ENCODE data around the gene GID4.
"Not testable (repeated sequence)": the region's sequence is repeated elsewhere in the genome, so short reads cannot be mapped to it uniquely, and the experiment has no call there.

The GID4 gene

DNA sequence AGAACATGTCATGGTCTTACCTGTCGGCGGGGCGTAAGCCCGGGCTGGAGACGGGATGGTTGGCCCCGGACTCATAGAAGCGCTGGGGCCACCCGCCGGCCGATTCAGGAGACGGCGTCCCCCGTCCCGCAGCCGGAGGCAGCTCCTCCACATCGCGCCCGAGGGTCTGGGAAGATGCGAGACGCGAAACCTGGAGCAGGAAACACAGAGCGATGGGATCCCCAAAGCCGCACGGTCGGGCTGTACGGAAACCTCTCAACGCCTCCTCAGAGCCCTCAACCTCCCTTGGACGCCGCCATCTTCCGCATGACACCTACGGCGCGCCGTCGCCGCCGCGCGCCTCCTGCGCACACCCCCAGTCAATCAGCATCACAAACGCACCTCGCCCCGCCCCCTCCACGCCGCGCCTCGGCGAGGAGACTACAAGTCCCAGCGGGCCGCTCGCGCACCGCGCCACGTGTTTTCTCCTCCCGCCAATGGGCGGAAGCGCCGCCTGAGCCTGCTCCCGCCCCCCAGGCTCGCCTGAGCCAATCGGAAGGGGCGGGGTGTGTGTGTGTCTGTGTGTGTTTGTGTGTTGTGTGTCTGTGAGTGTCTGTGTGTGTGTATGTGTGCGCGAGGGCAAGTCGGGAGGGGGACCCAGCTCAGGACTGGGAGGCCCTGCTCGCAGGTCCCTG lies at the start of gene GID4, which contains the start of gene ATPAF2:
Gene GID4 (plus strand): TSS at position 548 of the 674 bp plus-strand sequence. CDS start 57 bp downstream, at position 605.
Gene ATPAF2 (minus strand): TSS at position 308 of the 674 bp plus-strand sequence. CDS start 155 bp downstream, at position 153.
- TF ChIP-seq CTCF (IDR thresholded peaks at IDR 0.05; ENCODE audit: insufficient read depth, low read depth, low read length, missing control alignments): no peak
- DNase-seq (ENCODE audit: low read depth): peak; percentile 100

DNA sequence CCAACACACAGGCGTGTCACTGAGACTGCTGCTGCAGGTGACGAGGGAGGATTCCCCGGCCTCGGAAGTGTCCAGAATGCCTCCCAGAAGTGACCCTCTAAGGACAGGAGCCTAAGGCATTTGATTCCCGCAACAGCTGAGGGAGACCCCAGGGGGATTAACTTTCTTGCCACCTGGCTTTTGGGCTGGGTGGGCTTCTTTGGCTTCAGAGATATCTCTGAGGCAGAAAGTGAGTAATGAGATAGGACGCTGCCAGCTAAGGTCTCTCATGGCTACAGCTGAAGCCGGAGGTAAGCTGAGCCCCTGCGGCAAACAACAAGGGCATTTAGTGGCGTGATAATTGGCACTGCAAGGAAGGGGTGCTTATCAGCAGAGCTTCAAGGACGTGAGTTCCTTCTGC lies 49.6 kb upstream of the GID4 start:
- no peak overlapping the region for H3K4me3 ChIP-seq (ENCODE audit: low read depth, low read length)
- no peak for TF ChIP-seq CTCF (IDR thresholded peaks at IDR 0.05; ENCODE audit: insufficient read depth, low read depth, low read length, missing control alignments)
- DNase-seq (ENCODE audit: low read depth): no peak

More for the DNA sequence above, at the start of gene GID4, which contains the start of gene ATPAF2:
- peak within 1 kb of the TSS; percentile 82 for H3K4me3 ChIP-seq (ENCODE audit: low read depth, low read length)

DNA sequence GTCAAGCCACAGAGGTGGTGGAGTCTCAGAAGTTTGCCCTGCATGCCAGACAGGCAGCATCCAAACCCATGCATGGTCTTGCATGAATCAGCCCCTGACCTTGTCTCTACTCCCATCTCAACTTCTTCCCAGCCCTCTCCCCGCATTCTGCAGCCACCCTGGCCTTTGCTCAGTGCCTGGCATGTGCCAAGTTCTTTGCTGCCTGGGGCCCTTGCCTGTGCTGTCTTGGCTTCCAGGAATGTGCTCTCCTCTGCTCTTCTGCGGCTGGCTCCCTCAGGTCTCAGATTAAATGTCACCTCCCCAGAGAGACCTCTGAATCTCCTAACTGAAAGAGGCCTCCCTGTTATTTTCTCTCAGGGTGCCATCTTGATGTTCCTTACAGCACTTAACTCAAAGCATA lies 48.9 kb upstream of the GID4 start:
- TF ChIP-seq CTCF (IDR thresholded peaks at IDR 0.05; ENCODE audit: insufficient read depth, low read depth, low read length, missing control alignments): no peak
- no peak overlapping the region for H3K4me3 ChIP-seq (ENCODE audit: low read depth, low read length)
- DNase-seq (ENCODE audit: low read depth): no peak

DNA sequence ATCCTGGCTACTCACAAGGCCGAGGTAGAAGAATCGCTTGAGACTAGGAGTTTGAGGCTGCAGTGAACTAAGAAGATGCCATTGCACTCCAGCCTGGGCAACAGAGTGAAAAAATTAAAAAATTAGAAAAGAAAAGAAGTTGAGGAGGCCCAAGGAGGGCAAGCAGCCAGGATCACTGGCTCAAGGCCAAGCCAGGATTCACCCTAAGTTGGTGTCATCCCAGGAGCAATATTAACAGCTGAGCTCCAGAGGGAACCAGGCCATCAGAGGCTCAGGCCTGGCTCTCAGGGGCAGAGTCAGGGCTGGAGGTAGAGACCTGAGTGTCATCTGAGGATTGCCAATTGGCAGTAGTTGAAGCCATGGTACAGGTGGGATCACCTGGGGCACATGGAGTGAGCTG lies 45.8 kb upstream of the GID4 start:
- no peak for TF ChIP-seq CTCF (IDR thresholded peaks at IDR 0.05; ENCODE audit: insufficient read depth, low read depth, low read length, missing control alignments)
- H3K4me3 ChIP-seq (ENCODE audit: low read depth, low read length): no peak overlapping the region
- DNase-seq (ENCODE audit: low read depth): no peak

DNA sequence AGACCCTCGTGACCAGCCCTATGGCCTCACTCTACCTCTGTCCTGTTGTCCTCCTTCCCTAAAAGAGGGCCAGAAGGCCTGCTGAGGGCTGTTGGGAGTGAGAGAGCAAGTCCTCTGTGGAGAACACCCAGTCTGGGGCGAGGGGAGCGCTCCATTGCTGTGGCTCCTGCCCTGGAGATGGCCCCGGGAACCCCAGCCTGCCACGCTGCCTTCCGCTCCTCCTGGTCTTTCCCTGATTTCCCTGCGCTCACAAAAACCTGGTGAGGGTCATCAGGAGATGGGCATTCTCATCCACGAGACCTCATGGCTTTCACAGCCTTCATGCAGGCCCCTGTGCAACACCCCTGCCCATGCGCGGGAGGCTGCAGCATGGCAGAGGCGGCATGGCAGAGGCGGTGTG lies 45.4 kb upstream of the GID4 start:
- no peak for TF ChIP-seq CTCF (IDR thresholded peaks at IDR 0.05; ENCODE audit: insufficient read depth, low read depth, low read length, missing control alignments)
- H3K4me3 ChIP-seq (ENCODE audit: low read depth, low read length): no peak overlapping the region
- DNase-seq (ENCODE audit: low read depth): no peak

DNA sequence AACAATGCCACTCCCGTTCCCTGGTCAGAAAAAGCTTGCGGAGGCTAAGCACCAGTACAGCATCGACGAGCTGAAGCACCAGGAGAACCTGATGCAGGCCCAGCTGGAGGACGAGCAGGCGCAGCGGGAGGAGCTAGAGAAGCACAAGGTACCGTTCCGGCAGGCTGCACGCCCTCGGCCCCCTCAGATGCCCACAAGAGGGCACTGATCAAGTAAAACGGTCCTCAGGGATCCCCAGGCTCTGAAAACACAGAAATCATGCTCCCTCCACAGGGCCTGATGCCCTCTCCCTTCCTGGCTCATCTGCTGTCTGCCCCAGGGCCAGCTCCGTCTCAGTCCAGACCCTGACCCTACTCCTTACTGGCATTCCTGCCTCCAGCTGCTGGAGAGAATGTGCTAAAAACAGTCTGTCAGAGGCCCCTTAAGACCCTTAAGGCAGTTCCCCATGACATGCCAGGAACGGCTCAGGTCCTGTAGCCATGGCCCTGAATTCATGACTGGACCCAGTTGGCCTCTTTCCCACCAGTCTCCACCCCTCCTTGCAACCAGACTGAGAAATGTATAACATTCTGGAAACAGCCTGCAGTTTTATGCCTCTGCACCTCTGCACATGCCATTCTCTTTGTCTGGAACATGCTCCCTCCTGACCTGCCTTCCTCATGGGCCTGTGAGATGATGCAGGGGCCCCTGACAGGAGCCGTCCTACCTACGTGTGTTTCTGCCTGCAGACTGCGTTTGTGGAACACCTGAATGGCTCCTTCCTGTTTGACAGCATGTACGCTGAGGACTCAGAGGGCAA lies 44.7 kb upstream of the GID4 start:
- H3K4me3 ChIP-seq (ENCODE audit: low read depth, low read length): no peak overlapping the region
- peak; percentile 32 for TF ChIP-seq CTCF (IDR thresholded peaks at IDR 0.05; ENCODE audit: insufficient read depth, low read depth, low read length, missing control alignments)
- peak; percentile 46 for DNase-seq (ENCODE audit: low read depth)

GRCh38 chr17:17995887-17996286 lies 43.3 kb upstream of the GID4 start:
- H3K4me3 ChIP-seq (ENCODE audit: low read depth, low read length); DNase-seq (ENCODE audit: low read depth): not testable (repeated sequence)
